KMS-11 (cell line): ENCODE data around the gene LCN12.

Experiments
- H2AFZ ChIP-seq: fragments of 200-600 bp; sonication (generic); 2 replicates; pipeline ENCODE4 v1.6.1; 2016; ENCODE audit warnings: antibody characterized with exemption, mixed run types, low read depth
- H3K27ac ChIP-seq: fragments of 200-600 bp; sonication (generic); 2 replicates; pipeline ENCODE4 v1.6.1; 2016; ENCODE audit warnings: mild to moderate bottlenecking, mixed run types
- H3K27me3 ChIP-seq: fragments of 200-600 bp; sonication (generic); 2 replicates; pipeline ENCODE4 v1.6.1; 2017; ENCODE audit warnings: mild to moderate bottlenecking, low read depth, mixed run types, moderate library complexity; ENCODE audit not compliant: insufficient read depth
- H3K36me3 ChIP-seq: fragments of 200-600 bp; sonication (generic); 2 replicates; pipeline ENCODE4 v1.6.1; 2017; ENCODE audit warnings: mild to moderate bottlenecking, mixed run types; ENCODE audit not compliant: insufficient read depth
- H3K4me1 ChIP-seq: fragments of 200-600 bp; sonication (generic); 2 replicates; pipeline ENCODE4 v1.6.1; 2016; ENCODE audit warnings: mild to moderate bottlenecking, low read depth, mixed run types; ENCODE audit not compliant: poor library complexity, severe bottlenecking
- H3K4me2 ChIP-seq: fragments of 200-600 bp; sonication (generic); 2 replicates; pipeline ENCODE4 v1.7.0; 2016; ENCODE audit warnings: mild to moderate bottlenecking, mixed run types
- H3K4me3 ChIP-seq: fragments of 200-600 bp; sonication (generic); IDR thresholded peaks from 2 replicates; pipeline ENCODE4 v1.6.1; 2017; ENCODE audit warnings: low read depth, low read length, mixed read lengths; ENCODE audit not compliant: insufficient read depth
- H3K79me2 ChIP-seq: fragments of 200-600 bp; sonication (generic); 2 replicates; pipeline ENCODE4 v1.6.1; 2016; ENCODE audit warnings: low read depth, mixed run types; ENCODE audit not compliant: insufficient read depth
- H3K9ac ChIP-seq: fragments of 200-600 bp; sonication (generic); 2 replicates; pipeline ENCODE4 v1.6.1; 2016; ENCODE audit warnings: mild to moderate bottlenecking, mixed run types
- H4K20me1 ChIP-seq: fragments of 200-600 bp; sonication (generic); 2 replicates; pipeline ENCODE4 v1.6.1; 2016; ENCODE audit warnings: mild to moderate bottlenecking, mixed run types; ENCODE audit not compliant: insufficient read depth
- TF ChIP-seq, protein P1 (sequence below): fragments of 200-600 bp; sonication (generic); conservative IDR thresholded peaks from 2 replicates; pipeline ENCODE4 v1.6.1; 2017; ENCODE audit warnings: low read depth, mild to moderate bottlenecking, antibody characterized with exemption, low read length, moderate library complexity, mixed read lengths

The LCN12 gene

DNA sequence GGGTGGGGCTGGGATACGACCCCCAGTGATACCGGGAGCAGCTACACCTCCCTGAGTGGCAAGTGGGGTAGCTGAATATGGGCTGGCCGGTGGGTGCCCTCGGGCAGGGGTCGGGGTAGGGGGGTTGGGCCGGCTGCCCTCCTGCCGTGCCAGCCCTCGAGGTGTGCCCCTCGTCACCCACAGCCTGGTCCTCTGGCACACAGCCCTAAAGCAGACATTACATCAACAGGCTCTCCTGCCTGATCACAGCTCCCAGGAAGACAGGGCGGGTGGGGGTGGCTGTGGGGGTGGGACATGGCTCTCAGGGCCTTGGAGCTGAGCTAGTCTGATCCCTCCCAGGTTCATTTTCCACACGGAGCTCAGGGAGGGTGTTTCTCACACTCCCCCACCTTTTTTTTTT is 30.8 kb upstream of the LCN12 start:
- Histone ChIP-seq H3K79me2 (no peaks in the 10 kb centered on the region), H3K36me3 (peaks cover 14% of the 10 kb centered on the region; the same call in 1 of the 2 replicates), H4K20me1 (no peaks in the 10 kb centered on the region), H3K4me2 (no peak overlapping the region), H3K27me3 (no peaks in the 10 kb centered on the region), H3K4me1 (no peaks in the 10 kb centered on the region), H2AFZ (no peak overlapping the region), H3K27ac (no peak overlapping the region), H3K4me3 (no peak overlapping the region), H3K9ac (no peak overlapping the region)
- TF ChIP-seq, protein P1, sequence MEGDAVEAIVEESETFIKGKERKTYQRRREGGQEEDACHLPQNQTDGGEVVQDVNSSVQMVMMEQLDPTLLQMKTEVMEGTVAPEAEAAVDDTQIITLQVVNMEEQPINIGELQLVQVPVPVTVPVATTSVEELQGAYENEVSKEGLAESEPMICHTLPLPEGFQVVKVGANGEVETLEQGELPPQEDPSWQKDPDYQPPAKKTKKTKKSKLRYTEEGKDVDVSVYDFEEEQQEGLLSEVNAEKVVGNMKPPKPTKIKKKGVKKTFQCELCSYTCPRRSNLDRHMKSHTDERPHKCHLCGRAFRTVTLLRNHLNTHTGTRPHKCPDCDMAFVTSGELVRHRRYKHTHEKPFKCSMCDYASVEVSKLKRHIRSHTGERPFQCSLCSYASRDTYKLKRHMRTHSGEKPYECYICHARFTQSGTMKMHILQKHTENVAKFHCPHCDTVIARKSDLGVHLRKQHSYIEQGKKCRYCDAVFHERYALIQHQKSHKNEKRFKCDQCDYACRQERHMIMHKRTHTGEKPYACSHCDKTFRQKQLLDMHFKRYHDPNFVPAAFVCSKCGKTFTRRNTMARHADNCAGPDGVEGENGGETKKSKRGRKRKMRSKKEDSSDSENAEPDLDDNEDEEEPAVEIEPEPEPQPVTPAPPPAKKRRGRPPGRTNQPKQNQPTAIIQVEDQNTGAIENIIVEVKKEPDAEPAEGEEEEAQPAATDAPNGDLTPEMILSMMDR: no peak

DNA sequence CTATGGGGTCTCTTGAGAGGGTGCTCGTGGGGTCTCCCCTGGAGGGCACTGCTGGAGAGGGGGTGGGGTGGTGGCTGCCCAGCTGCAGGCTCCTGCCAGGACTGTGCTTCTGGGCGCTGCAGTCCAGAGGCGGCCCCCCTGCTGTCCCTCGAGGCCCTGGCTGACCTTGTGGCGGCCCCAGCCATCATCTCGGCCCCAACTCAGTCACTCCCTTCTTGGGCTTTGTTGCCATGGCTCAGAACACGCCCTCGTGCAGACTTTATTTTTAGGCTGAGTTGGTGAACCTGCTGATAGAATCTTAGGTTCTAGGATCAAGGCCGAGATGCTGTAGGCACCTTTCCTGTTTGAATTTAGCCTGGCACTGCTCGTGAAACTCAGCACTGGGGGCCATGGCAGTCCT is 30.4 kb upstream of the LCN12 start:
- Histone ChIP-seq H3K4me1 (no peaks in the 10 kb centered on the region), H3K36me3 (peaks cover 14% of the 10 kb centered on the region; the same call in 1 of the 2 replicates)
- TF ChIP-seq, protein P1: no peak

DNA sequence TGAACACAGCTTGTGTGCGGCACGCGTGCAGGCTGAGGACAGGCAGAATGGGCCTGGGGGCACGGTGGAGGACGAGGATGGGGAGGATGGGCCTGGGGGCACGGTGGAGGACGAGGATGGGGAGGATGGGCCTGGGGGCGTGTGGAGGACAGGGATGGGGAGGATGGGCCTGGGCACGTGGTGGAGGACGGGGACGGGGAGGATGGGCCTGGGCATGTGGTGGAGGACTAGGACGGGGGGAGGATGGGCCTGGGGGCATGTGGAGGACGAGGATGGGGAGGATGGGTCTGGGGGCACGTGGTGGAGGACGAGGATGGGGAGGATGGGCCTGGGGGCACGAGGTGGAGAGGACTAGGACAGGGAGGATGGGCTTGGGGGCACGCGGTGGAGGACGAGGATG is 29.5 kb upstream of the LCN12 start:
- TF ChIP-seq, protein P1: no peak
- H3K4me1 ChIP-seq: no peaks in the 10 kb centered on the region
- no peaks in the 10 kb centered on the region for H4K20me1 ChIP-seq
- no peaks in the 10 kb centered on the region for H3K27me3 ChIP-seq
- H3K36me3 ChIP-seq: peaks cover 14% of the 10 kb centered on the region; the same call in 1 of the 2 replicates
- no peaks in the 10 kb centered on the region for H3K79me2 ChIP-seq
- no peak overlapping the region for H3K4me2 ChIP-seq
- H3K4me3 ChIP-seq: no peak overlapping the region
- H2AFZ ChIP-seq: no peak overlapping the region
- H3K9ac ChIP-seq: no peak overlapping the region
- no peak overlapping the region for H3K27ac ChIP-seq

More for the DNA sequence above, 30.4 kb upstream of the LCN12 start:
- Histone ChIP-seq H2AFZ (no peak overlapping the region), H3K27ac (no peak overlapping the region), H3K4me2 (no peak overlapping the region), H4K20me1 (no peaks in the 10 kb centered on the region), H3K4me3 (no peak overlapping the region), H3K9ac (no peak overlapping the region), H3K27me3 (no peaks in the 10 kb centered on the region), H3K79me2 (no peaks in the 10 kb centered on the region)

DNA sequence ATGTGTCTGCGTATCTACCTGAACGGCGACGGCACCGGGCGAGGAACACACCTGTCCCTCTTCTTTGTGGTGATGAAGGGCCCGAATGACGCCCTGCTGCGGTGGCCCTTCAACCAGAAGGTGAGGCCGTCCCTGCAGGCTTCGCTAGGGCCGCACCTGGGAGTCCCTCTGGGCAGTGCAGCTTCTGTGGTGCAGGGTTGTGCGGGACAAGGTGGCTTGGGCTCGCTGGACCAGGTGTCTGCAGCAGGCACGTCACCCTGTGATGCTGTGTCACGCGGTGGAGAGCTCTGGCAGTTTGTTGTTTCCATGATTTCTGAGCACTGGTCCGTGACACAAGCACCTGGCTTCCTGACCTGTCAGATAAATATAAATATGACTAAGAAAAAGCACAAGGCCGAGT is 28.2 kb upstream of the LCN12 start:
- Histone ChIP-seq H3K4me1 (no peaks in the 10 kb centered on the region), H3K9ac (no peak overlapping the region), H3K4me3 (no peak overlapping the region), H4K20me1 (no peaks in the 10 kb centered on the region), H3K27me3 (no peaks in the 10 kb centered on the region), H3K36me3 (peaks cover 14% of the 10 kb centered on the region; the same call in 1 of the 2 replicates), H2AFZ (no peak overlapping the region), H3K27ac (no peak overlapping the region), H3K79me2 (no peaks in the 10 kb centered on the region), H3K4me2 (no peak overlapping the region)
- TF ChIP-seq, protein P1: no peak
